ENCODE data around the gene CDSN.

GRCh38 chr6:31116661-31117385 lies 3.4 kb downstream of the CDSN start:
- no peak for TF ChIP-seq CREB5 (CRISPR knock-in tag; IDR thresholded peaks at IDR 0.05; ENCODE audit: low read depth)
- TF ChIP-seq PATZ1 (CRISPR knock-in tag; IDR thresholded peaks at IDR 0.05; ENCODE audit: borderline replicate concordance): no peak
- TF ChIP-seq OSR1 (CRISPR knock-in tag; IDR thresholded peaks at IDR 0.05): no peak
- no peak for TF ChIP-seq CSDC2 (CRISPR knock-in tag; IDR thresholded peaks at IDR 0.05)
- no peak for TF ChIP-seq ZNF70 (CRISPR knock-in tag; IDR thresholded peaks at IDR 0.05)
- no peak for TF ChIP-seq SNAI2 (CRISPR knock-in tag; IDR thresholded peaks at IDR 0.05)
- TF ChIP-seq ZFP3 (CRISPR knock-in tag; IDR thresholded peaks at IDR 0.05): no peak
- no peak for TF ChIP-seq ZNF8 (CRISPR knock-in tag; IDR thresholded peaks at IDR 0.05)
- no peak for TF ChIP-seq CSRNP3 (CRISPR knock-in tag; IDR thresholded peaks at IDR 0.05)
- no peak for TF ChIP-seq ZFP30 (CRISPR knock-in tag; IDR thresholded peaks at IDR 0.05)
